BLaER1 (cell line): ENCODE results near the gene CMPK2.
A peak's percentile ranks its signal among the peaks of the same experiment; 100 is the strongest.

Experiments
- H3K27ac ChIP-seq: shearing (Covaris generic); formaldehyde crosslinking; 2 replicates; pipeline ENCODE4 v1.8.1; 2022
- H3K27me3 ChIP-seq: shearing (Covaris generic); formaldehyde crosslinking; 2 replicates; pipeline ENCODE4 v1.8.1; 2022
- H3K36me3 ChIP-seq: shearing (Covaris generic); formaldehyde crosslinking; 2 replicates; pipeline ENCODE4 v1.8.1; 2022
- H3K4me1 ChIP-seq: shearing (Covaris generic); formaldehyde crosslinking; 2 replicates; pipeline ENCODE4 v1.8.1; 2022
- H3K4me2 ChIP-seq: shearing (Covaris generic); formaldehyde crosslinking; 2 replicates; pipeline ENCODE4 v1.8.1; 2022
- H3K4me3 ChIP-seq: shearing (Covaris generic); formaldehyde crosslinking; 2 replicates; pipeline ENCODE4 v1.8.1; 2022
- H3K9ac ChIP-seq: shearing (Covaris generic); formaldehyde crosslinking; 2 replicates; pipeline ENCODE4 v1.8.1; 2022
- H3K9me3 ChIP-seq: shearing (Covaris generic); formaldehyde crosslinking; 2 replicates; pipeline ENCODE4 v1.8.1; 2022
- H4K20me1 ChIP-seq: shearing (Covaris generic); formaldehyde crosslinking; 2 replicates; pipeline ENCODE4 v1.8.1; 2022
- Cebpa-rat ChIP-seq: shearing (Covaris generic); IDR thresholded peaks from 2 replicates; pipeline ENCODE4 v1.8.1; 2022

The CMPK2 gene

GRCh38 chr2:6827566-6828298, 38.0 kb downstream of the CMPK2 start:
- no peak for TF ChIP-seq Cebpa-rat
- H3K4me2 ChIP-seq = peak overlapping the region; percentile 20; the same call in 1 of the 2 replicates

GRCh38 chr2:6826081-6826913, 39.4 kb downstream of the CMPK2 start:
- no peak overlapping the region for H3K4me3 ChIP-seq
- no peak overlapping the region for H3K27ac ChIP-seq
- no peak overlapping the region for H3K9ac ChIP-seq
- peaks cover 49% of the 10 kb centered on the region for H3K4me1 ChIP-seq
- TF ChIP-seq Cebpa-rat = no peak
- no peaks in the 10 kb centered on the region for H4K20me1 ChIP-seq
- no peaks in the 10 kb centered on the region for H3K27me3 ChIP-seq
- peaks cover 8% of the 10 kb centered on the region for H3K9me3 ChIP-seq
- no peak overlapping the region for H3K4me2 ChIP-seq
- no peaks in the 10 kb centered on the region for H3K36me3 ChIP-seq

More at GRCh38 chr2:6827566-6828298, 38.0 kb downstream of the CMPK2 start:
- no peaks in the 10 kb centered on the region for H3K36me3 ChIP-seq
- no peak overlapping the region for H3K4me3 ChIP-seq
- no peak overlapping the region for H3K9ac ChIP-seq
- peaks cover 15% of the 10 kb centered on the region for H3K9me3 ChIP-seq
- H4K20me1 ChIP-seq = no peaks in the 10 kb centered on the region
- no peak overlapping the region for H3K27ac ChIP-seq
- H3K27me3 ChIP-seq = no peaks in the 10 kb centered on the region
- H3K4me1 ChIP-seq = peaks cover 46% of the 10 kb centered on the region

GRCh38 chr2:6824962-6825361, 40.7 kb downstream of the CMPK2 start:
- no peak overlapping the region for H3K9ac ChIP-seq
- peak; percentile 86 for TF ChIP-seq Cebpa-rat
- H3K4me3 ChIP-seq = no peak overlapping the region
- H3K27ac ChIP-seq = no peak overlapping the region
- H3K9me3 ChIP-seq = no peaks in the 10 kb centered on the region
- no peaks in the 10 kb centered on the region for H3K27me3 ChIP-seq
- H3K4me1 ChIP-seq = peaks cover 54% of the 10 kb centered on the region
- no peak overlapping the region for H3K4me2 ChIP-seq
- H3K36me3 ChIP-seq = no peaks in the 10 kb centered on the region
- H4K20me1 ChIP-seq = no peaks in the 10 kb centered on the region

- H3K4me1 ChIP-seq = peaks cover 71% of the 10 kb centered on the region
- H4K20me1 ChIP-seq = no peaks in the 10 kb centered on the region
- H3K27me3 ChIP-seq = no peaks in the 10 kb centered on the region
- H3K27ac ChIP-seq = 0 out of 2 replicates have a peak overlapping the region, but pooled peaks have one; percentile 3
- H3K4me2 ChIP-seq = peak overlapping the region; percentile 27
- TF ChIP-seq Cebpa-rat = no peak
- no peaks in the 10 kb centered on the region for H3K36me3 ChIP-seq
- no peaks in the 10 kb centered on the region for H3K9me3 ChIP-seq
- no peak overlapping the region for H3K9ac ChIP-seq
- H3K4me3 ChIP-seq = no peak overlapping the region
Measured at GRCh38 chr2:6823111-6823510, 42.6 kb downstream of the CMPK2 start.

GRCh38 chr2:6822406-6822805, 43.3 kb downstream of the CMPK2 start:
- no peaks in the 10 kb centered on the region for H3K36me3 ChIP-seq
- no peak overlapping the region for H3K4me3 ChIP-seq
- no peaks in the 10 kb centered on the region for H4K20me1 ChIP-seq
- H3K9ac ChIP-seq = no peak overlapping the region
- no peaks in the 10 kb centered on the region for H3K27me3 ChIP-seq
- H3K9me3 ChIP-seq = no peaks in the 10 kb centered on the region
- H3K4me2 ChIP-seq = peak overlapping the region; percentile 92
- TF ChIP-seq Cebpa-rat = no peak
- peak overlapping the region; percentile 86 for H3K27ac ChIP-seq
- H3K4me1 ChIP-seq = peaks cover 71% of the 10 kb centered on the region

- TF ChIP-seq Cebpa-rat = no peak
- peaks cover 71% of the 10 kb centered on the region for H3K4me1 ChIP-seq
- H4K20me1 ChIP-seq = no peaks in the 10 kb centered on the region
- peak overlapping the region; percentile 55 for H3K9ac ChIP-seq
- peak overlapping the region; percentile 59 for H3K4me3 ChIP-seq
- H3K27ac ChIP-seq = peak overlapping the region; percentile 86
- peak overlapping the region; percentile 92 for H3K4me2 ChIP-seq
- no peaks in the 10 kb centered on the region for H3K36me3 ChIP-seq
- no peaks in the 10 kb centered on the region for H3K9me3 ChIP-seq
- no peaks in the 10 kb centered on the region for H3K27me3 ChIP-seq
Measured at GRCh38 chr2:6820903-6821584, 44.7 kb downstream of the CMPK2 start.

GRCh38 chr2:6820236-6820635, 45.5 kb downstream of the CMPK2 start:
- H3K4me1 ChIP-seq = peaks cover 68% of the 10 kb centered on the region

GRCh38 chr2:6819668-6820067, 46.0 kb downstream of the CMPK2 start:
- TF ChIP-seq Cebpa-rat = no peak
- Histone ChIP-seq H3K4me1 (peaks cover 68% of the 10 kb centered on the region), H3K4me2 (peak overlapping the region; percentile 92)

More at GRCh38 chr2:6820236-6820635, 45.5 kb downstream of the CMPK2 start:
- Histone ChIP-seq H3K36me3 (no peaks in the 10 kb centered on the region), H3K4me2 (peak overlapping the region; percentile 92), H3K27ac (peak overlapping the region; percentile 86), H3K4me3 (peak overlapping the region; percentile 59), H3K27me3 (no peaks in the 10 kb centered on the region), H3K9me3 (peaks cover 4% of the 10 kb centered on the region), H4K20me1 (no peaks in the 10 kb centered on the region), H3K9ac (peak overlapping the region; percentile 55)
- no peak for TF ChIP-seq Cebpa-rat

GRCh38 chr2:6818012-6818411, 47.7 kb downstream of the CMPK2 start:
- H3K9me3 ChIP-seq = peaks cover 7% of the 10 kb centered on the region
- no peak overlapping the region for H3K4me3 ChIP-seq
- H4K20me1 ChIP-seq = no peaks in the 10 kb centered on the region
- no peak overlapping the region; the same call in 1 of the 2 replicates for H3K27ac ChIP-seq
- peaks cover 78% of the 10 kb centered on the region for H3K4me1 ChIP-seq
- H3K4me2 ChIP-seq = peak overlapping the region; percentile 39
- no peak overlapping the region for H3K9ac ChIP-seq
- H3K27me3 ChIP-seq = no peaks in the 10 kb centered on the region
- no peak for TF ChIP-seq Cebpa-rat
- no peaks in the 10 kb centered on the region for H3K36me3 ChIP-seq

More at GRCh38 chr2:6819668-6820067, 46.0 kb downstream of the CMPK2 start:
- no peaks in the 10 kb centered on the region for H4K20me1 ChIP-seq
- H3K36me3 ChIP-seq = no peaks in the 10 kb centered on the region
- peak overlapping the region; percentile 59 for H3K4me3 ChIP-seq
- H3K27me3 ChIP-seq = no peaks in the 10 kb centered on the region
- H3K9me3 ChIP-seq = peaks cover 7% of the 10 kb centered on the region
- peak overlapping the region; percentile 86 for H3K27ac ChIP-seq
- H3K9ac ChIP-seq = peak overlapping the region; percentile 55
